ENCODE data around the gene PNISR. TPM values are rescaled to one million over a fixed set of nuclear protein-coding genes. Genes with fewer than 3 reads are reported as not detected.
A peak's percentile ranks its signal among the peaks of the same experiment; 100 is the strongest.

Gene PNISR
- total RNA-seq, 1 experiment from 2014 or later: 134 TPM

DNA sequence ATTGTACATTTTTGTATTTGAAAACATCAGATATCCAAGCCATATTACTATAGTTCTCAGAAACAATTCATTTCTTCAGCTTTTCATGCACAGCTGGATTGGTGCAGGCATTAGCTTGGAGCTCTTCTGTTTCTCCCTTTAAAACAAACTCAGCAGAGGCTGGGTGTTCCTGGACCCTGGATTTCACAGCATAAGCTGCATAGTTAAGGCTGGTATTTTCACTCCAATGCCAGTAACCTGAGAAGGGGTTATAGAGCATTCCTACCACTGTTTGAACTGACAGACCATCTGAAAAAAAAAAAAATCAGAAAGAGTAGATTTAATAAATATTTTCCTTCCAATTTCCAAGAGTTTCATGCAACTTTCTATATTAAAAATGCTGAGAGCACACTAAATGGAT is 55.6 kb downstream of the PNISR start:
- Histone ChIP-seq H3K27me3 (ENCODE audit: insufficient read depth, low read length) (no peaks in the 10 kb centered on the region), H2AK5ac (ENCODE audit: insufficient read length, low read length) (no peak overlapping the region), H2BK12ac (ENCODE audit: insufficient read length, low read depth, low read length) (no peak overlapping the region), H4K5ac (ENCODE audit: insufficient read length, low read depth, low read length) (no peak overlapping the region), H3K9ac (ENCODE audit: extremely low read depth, insufficient read length, low read length) (no peak overlapping the region), H4K91ac (ENCODE audit: insufficient read length, low read depth, low read length) (no peak overlapping the region), H3K9me3 (ENCODE audit: control insufficient read depth, low read depth, low read length) (no peaks in the 10 kb centered on the region), H4K20me1 (ENCODE audit: control insufficient read depth, insufficient read depth, insufficient read length) (no peaks in the 10 kb centered on the region), H3K4me1 (ENCODE audit: insufficient read depth, low read length) (no peaks in the 10 kb centered on the region), H3K56ac (ENCODE audit: insufficient read length, low read depth, low read length) (no peak overlapping the region), H3T11ph (ENCODE audit: low read length) (no peak overlapping the region), H3K27ac (ENCODE audit: insufficient read length, low read depth, low read length) (no peak overlapping the region), H3K14ac (ENCODE audit: insufficient read depth, low read length) (no peak overlapping the region), H3K4ac (ENCODE audit: low read depth, low read length) (no peak overlapping the region), H3K23ac (ENCODE audit: insufficient read length, low read depth, low read length) (no peak overlapping the region), H2AFZ (ENCODE audit: low read length) (no peak overlapping the region), H3K23me2 (ENCODE audit: insufficient read length, low read depth, low read length, poor library complexity, severe bottlenecking) (no peaks in the 10 kb centered on the region), H3K18ac (ENCODE audit: insufficient read length, low read depth, low read length) (no peak overlapping the region), H4K8ac (replicated peaks; ENCODE audit: insufficient read length, low read depth, low read length) (no peak overlapping the region), H2BK15ac (ENCODE audit: low read depth, low read length) (no peak overlapping the region), H2BK5ac (ENCODE audit: insufficient read length, low read length) (no peak overlapping the region), H3K4me2 (ENCODE audit: insufficient read depth, insufficient read length, low read length) (no peak overlapping the region), H3K79me1 (ENCODE audit: insufficient read depth, low read depth, low read length, poor library complexity, severe bottlenecking) (no peaks in the 10 kb centered on the region), H3K79me2 (ENCODE audit: insufficient read depth, low read length) (no peaks in the 10 kb centered on the region), H2BK20ac (ENCODE audit: low read depth, low read length, poor library complexity, severe bottlenecking) (no peak overlapping the region), H2BK120ac (ENCODE audit: low read depth, low read length, poor library complexity, severe bottlenecking) (no peak overlapping the region)
- Mint-ChIP-seq H3K9me3 (no peaks in the 10 kb centered on the region), H3K4me3 (no peak overlapping the region), H3K27me3 (ENCODE audit: low read depth) (no peaks in the 10 kb centered on the region), H3K27ac (peak overlapping the region in 1 of 3 experiments; percentile 71; a peak in 2 of 7 replicates), H3K4me1 (peaks cover 9% of the 10 kb centered on the region in 2 experiments), H3K36me3 (ENCODE audit: insufficient read depth in 1 of 3, low read depth in 3 of 3) (no peaks in the 10 kb centered on the region)
- no peak for DNase-seq
- TF ChIP-seq, protein P1, sequence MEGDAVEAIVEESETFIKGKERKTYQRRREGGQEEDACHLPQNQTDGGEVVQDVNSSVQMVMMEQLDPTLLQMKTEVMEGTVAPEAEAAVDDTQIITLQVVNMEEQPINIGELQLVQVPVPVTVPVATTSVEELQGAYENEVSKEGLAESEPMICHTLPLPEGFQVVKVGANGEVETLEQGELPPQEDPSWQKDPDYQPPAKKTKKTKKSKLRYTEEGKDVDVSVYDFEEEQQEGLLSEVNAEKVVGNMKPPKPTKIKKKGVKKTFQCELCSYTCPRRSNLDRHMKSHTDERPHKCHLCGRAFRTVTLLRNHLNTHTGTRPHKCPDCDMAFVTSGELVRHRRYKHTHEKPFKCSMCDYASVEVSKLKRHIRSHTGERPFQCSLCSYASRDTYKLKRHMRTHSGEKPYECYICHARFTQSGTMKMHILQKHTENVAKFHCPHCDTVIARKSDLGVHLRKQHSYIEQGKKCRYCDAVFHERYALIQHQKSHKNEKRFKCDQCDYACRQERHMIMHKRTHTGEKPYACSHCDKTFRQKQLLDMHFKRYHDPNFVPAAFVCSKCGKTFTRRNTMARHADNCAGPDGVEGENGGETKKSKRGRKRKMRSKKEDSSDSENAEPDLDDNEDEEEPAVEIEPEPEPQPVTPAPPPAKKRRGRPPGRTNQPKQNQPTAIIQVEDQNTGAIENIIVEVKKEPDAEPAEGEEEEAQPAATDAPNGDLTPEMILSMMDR (conservative IDR thresholded peaks at IDR 0.05): peak; percentile 16; the same call in 1 of the 3 replicates

Measured in H9 (cell line).